BLaER1 (cell line): ENCODE results near the gene MGLL.

Experiments
- H3K27ac ChIP-seq: shearing (Covaris generic); formaldehyde crosslinking; 2 replicates; pipeline ENCODE4 v1.8.1; 2022
- H3K27me3 ChIP-seq: shearing (Covaris generic); formaldehyde crosslinking; 2 replicates; pipeline ENCODE4 v1.8.1; 2022
- H3K36me3 ChIP-seq: shearing (Covaris generic); formaldehyde crosslinking; 2 replicates; pipeline ENCODE4 v1.8.1; 2022
- H3K4me1 ChIP-seq: shearing (Covaris generic); formaldehyde crosslinking; 2 replicates; pipeline ENCODE4 v1.8.1; 2022
- H3K4me2 ChIP-seq: shearing (Covaris generic); formaldehyde crosslinking; 2 replicates; pipeline ENCODE4 v1.8.1; 2022
- H3K4me3 ChIP-seq: shearing (Covaris generic); formaldehyde crosslinking; 2 replicates; pipeline ENCODE4 v1.8.1; 2022
- H3K9ac ChIP-seq: shearing (Covaris generic); formaldehyde crosslinking; 2 replicates; pipeline ENCODE4 v1.8.1; 2022
- H3K9me3 ChIP-seq: shearing (Covaris generic); formaldehyde crosslinking; 2 replicates; pipeline ENCODE4 v1.8.1; 2022
- H4K20me1 ChIP-seq: shearing (Covaris generic); formaldehyde crosslinking; 2 replicates; pipeline ENCODE4 v1.8.1; 2022
- Cebpa-rat ChIP-seq: shearing (Covaris generic); IDR thresholded peaks from 2 replicates; pipeline ENCODE4 v1.8.1; 2022

The MGLL gene

DNA sequence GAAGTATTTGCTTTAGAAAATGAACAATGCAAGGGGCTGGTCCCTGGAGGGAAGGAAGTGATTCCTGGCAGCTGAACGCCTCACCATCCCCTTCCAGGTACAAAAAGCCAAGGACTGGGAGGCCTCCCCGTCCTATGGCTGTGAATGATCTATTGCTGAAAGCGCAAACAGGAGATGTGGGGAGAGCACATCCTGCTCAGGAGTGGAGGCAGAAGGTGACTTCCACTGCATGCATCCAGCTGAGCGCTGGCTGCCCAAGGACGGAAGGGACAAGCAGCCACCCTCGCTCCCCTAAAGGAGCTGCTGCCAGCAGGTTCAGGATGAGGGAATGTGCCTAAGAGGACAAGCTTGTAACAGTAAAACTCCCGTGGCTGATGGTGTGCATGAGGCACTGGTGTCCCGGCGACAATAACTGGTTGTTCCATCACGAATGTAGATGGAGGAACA lies 108.2 kb downstream of the MGLL start:
- TF ChIP-seq Cebpa-rat, result no peak
- no peak overlapping the region for H3K9ac ChIP-seq
- H3K4me2 ChIP-seq, result no peak overlapping the region
- no peaks in the 10 kb centered on the region for H4K20me1 ChIP-seq
- H3K4me1 ChIP-seq, result peaks cover 18% of the 10 kb centered on the region
- H3K4me3 ChIP-seq, result no peak overlapping the region
- no peaks in the 10 kb centered on the region for H3K36me3 ChIP-seq
- H3K27me3 ChIP-seq, result no peaks in the 10 kb centered on the region
- no peak overlapping the region for H3K27ac ChIP-seq
- H3K9me3 ChIP-seq, result no peaks in the 10 kb centered on the region

DNA sequence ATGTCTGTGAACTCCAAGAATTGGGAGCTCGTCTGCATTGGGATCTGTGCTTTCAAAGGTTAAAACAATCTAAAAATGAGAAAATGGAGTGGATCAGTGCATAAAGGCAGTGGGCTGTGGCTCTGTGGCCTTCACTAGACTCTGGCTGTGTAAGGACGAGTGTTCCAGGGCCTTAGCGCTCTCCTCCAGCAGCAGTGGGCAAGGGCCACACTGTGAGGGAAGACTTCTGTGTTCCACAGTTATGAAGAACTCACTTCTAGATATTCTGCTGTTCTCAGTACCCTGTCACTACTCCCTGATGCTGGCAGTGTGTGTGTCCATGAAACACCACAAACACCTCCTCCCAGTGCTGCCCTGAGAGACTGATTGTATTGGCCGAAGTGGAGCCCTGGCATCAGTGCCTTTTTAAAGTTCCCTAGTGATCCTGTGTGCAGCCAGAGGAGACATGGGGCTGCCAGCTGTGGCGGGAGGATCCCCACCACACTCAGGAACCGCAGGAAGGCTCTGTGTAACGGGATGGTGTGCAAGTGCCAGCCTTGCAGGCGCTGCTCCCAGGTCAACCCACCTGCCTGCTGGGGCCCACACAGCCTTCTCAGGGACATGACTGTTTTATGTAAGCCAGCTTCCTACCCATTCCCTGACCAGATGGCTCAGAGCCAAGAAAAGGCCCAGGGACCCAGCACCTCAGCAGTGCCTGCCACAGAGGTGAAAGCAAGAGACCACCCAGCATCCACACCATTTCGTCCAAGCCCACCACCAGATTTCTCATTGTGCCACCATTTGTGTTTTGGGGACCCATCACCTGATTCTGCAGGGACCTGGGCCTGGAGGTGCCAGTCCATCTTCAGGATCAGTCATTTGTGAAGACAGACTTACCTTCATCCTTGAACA lies 109.2 kb downstream of the MGLL start:
- H3K4me2 ChIP-seq, result no peak overlapping the region

DNA sequence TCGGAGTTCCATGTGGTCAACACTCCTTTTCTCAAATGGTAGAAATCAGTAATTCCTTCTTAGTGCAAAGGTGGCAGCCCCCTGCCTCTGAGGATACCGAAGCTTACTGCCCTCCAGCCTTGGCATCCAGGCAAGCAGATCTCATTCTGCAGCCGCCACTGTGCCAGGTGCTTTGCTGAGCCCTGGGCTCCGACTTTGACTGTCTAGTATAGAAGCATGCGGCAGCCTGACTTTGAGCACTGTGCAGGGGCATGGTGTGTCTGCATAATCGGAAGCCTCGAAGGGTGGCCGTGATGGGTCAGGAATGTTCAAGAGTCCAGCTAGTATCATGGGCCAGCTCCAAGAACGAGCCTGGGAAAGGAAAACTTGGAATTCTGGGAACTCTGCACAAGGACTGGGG lies 109.9 kb downstream of the MGLL start:
- no peaks in the 10 kb centered on the region for H3K27me3 ChIP-seq
- TF ChIP-seq Cebpa-rat, result no peak

More for the DNA sequence above, 109.2 kb downstream of the MGLL start:
- H3K27me3 ChIP-seq, result no peaks in the 10 kb centered on the region
- no peak overlapping the region for H3K4me3 ChIP-seq
- H4K20me1 ChIP-seq, result no peaks in the 10 kb centered on the region
- H3K9me3 ChIP-seq, result no peaks in the 10 kb centered on the region
- H3K27ac ChIP-seq, result no peak overlapping the region
- no peak overlapping the region for H3K9ac ChIP-seq
- TF ChIP-seq Cebpa-rat, result no peak
- H3K36me3 ChIP-seq, result no peaks in the 10 kb centered on the region
- peaks cover 18% of the 10 kb centered on the region for H3K4me1 ChIP-seq

GRCh38 chr3:127711896-127712295 lies 110.4 kb downstream of the MGLL start:
- H3K27me3 ChIP-seq, result no peaks in the 10 kb centered on the region
- H4K20me1 ChIP-seq, result no peaks in the 10 kb centered on the region
- H3K27ac ChIP-seq, result no peak overlapping the region
- no peaks in the 10 kb centered on the region for H3K9me3 ChIP-seq
- TF ChIP-seq Cebpa-rat, result no peak
- H3K9ac ChIP-seq, result no peak overlapping the region
- peaks cover 18% of the 10 kb centered on the region for H3K4me1 ChIP-seq
- H3K36me3 ChIP-seq, result no peaks in the 10 kb centered on the region
- no peak overlapping the region for H3K4me2 ChIP-seq
- no peak overlapping the region for H3K4me3 ChIP-seq

More for the DNA sequence above, 109.9 kb downstream of the MGLL start:
- no peaks in the 10 kb centered on the region for H3K9me3 ChIP-seq
- peaks cover 18% of the 10 kb centered on the region for H3K4me1 ChIP-seq
- no peak overlapping the region for H3K27ac ChIP-seq
- no peak overlapping the region for H3K4me2 ChIP-seq
- no peak overlapping the region for H3K9ac ChIP-seq
- no peaks in the 10 kb centered on the region for H4K20me1 ChIP-seq
- no peak overlapping the region for H3K4me3 ChIP-seq
- H3K36me3 ChIP-seq, result no peaks in the 10 kb centered on the region

DNA sequence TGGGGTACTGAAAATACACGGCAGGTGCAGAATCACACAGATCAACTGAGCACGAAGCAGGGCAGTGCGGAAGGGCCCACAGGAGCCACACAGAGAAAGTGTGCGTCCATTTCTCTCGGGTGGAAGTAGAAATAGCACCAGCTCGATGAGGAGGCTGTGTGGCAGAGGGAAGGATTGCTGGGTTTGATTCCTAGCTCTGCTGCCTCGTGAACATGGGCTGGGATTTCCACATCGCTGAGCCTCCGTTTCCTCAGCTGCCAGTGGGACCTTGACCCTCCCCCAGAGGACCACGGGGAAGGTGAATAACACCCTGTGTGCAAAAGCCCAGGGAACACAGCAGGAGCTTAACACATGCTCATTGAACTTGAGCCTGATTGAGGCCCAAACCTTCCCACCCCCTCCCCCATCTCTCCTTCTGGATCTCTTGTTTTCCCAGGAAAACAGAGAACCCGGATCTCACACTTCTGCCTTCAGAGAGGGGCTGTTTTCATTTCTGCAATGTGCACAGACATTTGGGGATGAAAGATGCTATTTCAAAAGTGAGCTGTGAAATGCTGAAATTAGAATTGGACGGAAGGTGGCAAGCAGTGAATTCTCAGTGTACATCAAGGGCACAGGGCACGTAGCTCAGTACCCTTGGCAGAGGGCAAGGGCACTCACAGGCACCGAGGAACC lies 111.2 kb downstream of the MGLL start:
- no peaks in the 10 kb centered on the region for H3K27me3 ChIP-seq
- H4K20me1 ChIP-seq, result no peaks in the 10 kb centered on the region
- no peak overlapping the region for H3K27ac ChIP-seq
- no peaks in the 10 kb centered on the region for H3K9me3 ChIP-seq
- TF ChIP-seq Cebpa-rat, result no peak
- H3K4me2 ChIP-seq, result peak overlapping the region; percentile 56
- H3K4me1 ChIP-seq, result peaks cover 18% of the 10 kb centered on the region
- H3K4me3 ChIP-seq, result no peak overlapping the region
- no peak overlapping the region for H3K9ac ChIP-seq
- no peaks in the 10 kb centered on the region for H3K36me3 ChIP-seq

DNA sequence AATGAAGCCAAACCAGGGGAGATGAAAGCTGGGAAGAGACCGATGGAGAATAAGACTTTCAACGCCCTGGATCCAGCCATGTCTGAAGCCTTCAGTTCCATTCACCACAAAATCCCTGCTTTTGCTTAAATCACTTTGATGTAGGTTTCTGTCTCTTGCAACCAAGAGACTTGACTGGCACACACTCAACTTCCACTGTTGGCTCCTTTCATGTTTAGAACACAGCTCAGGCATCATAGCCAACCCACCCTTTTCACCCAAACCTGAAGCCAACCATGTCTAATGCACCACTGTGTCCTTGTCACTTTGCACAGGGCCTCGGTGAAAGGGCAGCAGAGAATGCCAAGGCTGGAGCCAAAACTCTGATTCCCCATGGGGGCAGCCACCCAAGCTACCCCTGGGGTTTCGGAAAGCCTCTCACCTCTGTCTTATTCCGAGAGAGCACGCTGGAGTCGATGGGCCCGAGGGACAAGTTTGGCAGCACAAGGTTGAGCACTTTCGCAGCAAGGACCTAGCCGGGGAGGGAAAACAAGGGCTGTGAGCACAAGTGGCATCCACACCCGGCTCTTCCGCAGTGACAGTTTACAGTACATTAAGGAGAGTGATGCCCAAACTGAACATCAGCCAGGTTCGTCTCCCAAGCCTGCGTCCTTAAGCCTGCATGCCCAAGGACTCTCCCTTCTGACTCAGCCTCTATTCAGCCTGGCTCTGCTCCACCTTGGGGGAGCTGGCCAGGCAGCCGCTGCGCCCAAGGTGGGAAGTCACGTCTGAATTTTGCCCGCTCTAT lies 112.0 kb downstream of the MGLL start:
- Histone ChIP-seq H3K36me3 (no peaks in the 10 kb centered on the region), H3K27ac (no peak overlapping the region)
- TF ChIP-seq Cebpa-rat, result no peak

GRCh38 chr3:127709320-127710060 lies 112.8 kb downstream of the MGLL start:
- Histone ChIP-seq H3K9me3 (no peaks in the 10 kb centered on the region), H3K9ac (no peak overlapping the region), H3K27me3 (no peaks in the 10 kb centered on the region), H3K36me3 (no peaks in the 10 kb centered on the region), H4K20me1 (no peaks in the 10 kb centered on the region), H3K4me1 (peaks cover 9% of the 10 kb centered on the region), H3K4me3 (no peak overlapping the region), H3K27ac (no peak overlapping the region), H3K4me2 (no peak overlapping the region)
- no peak for TF ChIP-seq Cebpa-rat

More for the DNA sequence above, 112.0 kb downstream of the MGLL start:
- no peaks in the 10 kb centered on the region for H3K9me3 ChIP-seq
- H3K27me3 ChIP-seq, result no peaks in the 10 kb centered on the region
- H3K9ac ChIP-seq, result no peak overlapping the region
- peak overlapping the region; percentile 56 for H3K4me2 ChIP-seq
- H3K4me3 ChIP-seq, result no peak overlapping the region
- H3K4me1 ChIP-seq, result peaks cover 14% of the 10 kb centered on the region
- H4K20me1 ChIP-seq, result no peaks in the 10 kb centered on the region

- Histone ChIP-seq H3K27me3 (no peaks in the 10 kb centered on the region), H3K4me1 (peaks cover 9% of the 10 kb centered on the region), H3K9ac (no peak overlapping the region), H3K27ac (no peak overlapping the region), H3K9me3 (peaks cover 4% of the 10 kb centered on the region; the same call in 1 of the 2 replicates), H3K4me3 (no peak overlapping the region), H3K4me2 (no peak overlapping the region), H4K20me1 (no peaks in the 10 kb centered on the region), H3K36me3 (no peaks in the 10 kb centered on the region)
- TF ChIP-seq Cebpa-rat, result no peak
Observed at GRCh38 chr3:127708837-127709236, 113.5 kb downstream of the MGLL start.

- H3K27ac ChIP-seq, result no peak overlapping the region
- peaks cover 8% of the 10 kb centered on the region for H3K9me3 ChIP-seq
- H3K4me1 ChIP-seq, result peaks cover 9% of the 10 kb centered on the region
- H3K27me3 ChIP-seq, result no peaks in the 10 kb centered on the region
- no peak for TF ChIP-seq Cebpa-rat
- no peak overlapping the region for H3K4me2 ChIP-seq
- H4K20me1 ChIP-seq, result no peaks in the 10 kb centered on the region
- no peak overlapping the region for H3K4me3 ChIP-seq
- H3K9ac ChIP-seq, result no peak overlapping the region
- H3K36me3 ChIP-seq, result no peaks in the 10 kb centered on the region
Observed at GRCh38 chr3:127707851-127708411, 114.4 kb downstream of the MGLL start.
